TTC549 (cell line): Measurements from ENCODE around the gene KCNH1.

Experiments used
- FAIRE-seq: peaks from 2 replicates; lab custom pipeline; 2012; peaks lifted over from hg19 to GRCh38; lab: Jason Lieb, UNC

Gene KCNH1

GRCh38 chr1:211133836-211134669 is at the start of gene KCNH1:
TSS of gene KCNH1 (minus strand) at chr1:211134148. CDS start at chr1:211133945, 203 bp downstream.
- FAIRE-seq, result no peak

GRCh38 chr1:211182746-211183145 is 48.8 kb upstream of the KCNH1 start:
- no peak for FAIRE-seq

- FAIRE-seq, result no peak
Observed at GRCh38 chr1:211174375-211174774, 40.4 kb upstream of the KCNH1 start.

- no peak for FAIRE-seq
Observed at GRCh38 chr1:211172657-211173056, 38.7 kb upstream of the KCNH1 start.

GRCh38 chr1:211169353-211169752 is 35.4 kb upstream of the KCNH1 start:
- FAIRE-seq, result no peak

GRCh38 chr1:211158866-211159265 is 24.9 kb upstream of the KCNH1 start:
- no peak for FAIRE-seq

- FAIRE-seq, result no peak
Observed at GRCh38 chr1:211155040-211155439, 21.1 kb upstream of the KCNH1 start.

GRCh38 chr1:211153932-211154331 is 20.0 kb upstream of the KCNH1 start:
- FAIRE-seq, result no peak

- no peak for FAIRE-seq
Observed at GRCh38 chr1:211148366-211148765, 14.4 kb upstream of the KCNH1 start.

- FAIRE-seq, result no peak
Observed at GRCh38 chr1:211145944-211146343, 12.0 kb upstream of the KCNH1 start.

GRCh38 chr1:211135342-211135950 is 1.5 kb upstream of the KCNH1 start:
- peak; percentile 98 for FAIRE-seq

GRCh38 chr1:211133393-211133835 is 534 bp downstream of the KCNH1 start:
- FAIRE-seq, result no peak

- no peak for FAIRE-seq
Observed at GRCh38 chr1:211132721-211133392, 1.1 kb downstream of the KCNH1 start.

- no peak for FAIRE-seq
Observed at GRCh38 chr1:211129776-211130175, 4.2 kb downstream of the KCNH1 start.

- no peak for FAIRE-seq
Observed at GRCh38 chr1:211127166-211127565, 6.8 kb downstream of the KCNH1 start.

- FAIRE-seq, result no peak
Observed at GRCh38 chr1:211126622-211127021, 7.3 kb downstream of the KCNH1 start.

- no peak for FAIRE-seq
Observed at GRCh38 chr1:211118407-211119102, 15.4 kb downstream of the KCNH1 start.

GRCh38 chr1:211114446-211114845 is 19.5 kb downstream of the KCNH1 start:
- no peak for FAIRE-seq

GRCh38 chr1:211113566-211113965 is 20.4 kb downstream of the KCNH1 start:
- FAIRE-seq, result no peak

- no peak for FAIRE-seq
Observed at GRCh38 chr1:211111351-211111750, 22.6 kb downstream of the KCNH1 start.

GRCh38 chr1:211101481-211101880 is 32.5 kb downstream of the KCNH1 start:
- FAIRE-seq, result no peak

- FAIRE-seq, result no peak
Observed at GRCh38 chr1:211099393-211099792, 34.6 kb downstream of the KCNH1 start.

- no peak for FAIRE-seq
Observed at GRCh38 chr1:211095381-211095780, 38.6 kb downstream of the KCNH1 start.
